IMR-90 (cell line): ENCODE data around the gene PI16. TPM values are rescaled to one million over a fixed set of nuclear protein-coding genes. Genes with fewer than 3 reads are reported as not detected.

Source experiments
- ATAC-seq: fragments of 200-7000 bp; cut with Tn5 transposase; 2 replicates; pipeline ENCODE4 v1.9.1; 2020; ENCODE audit warnings: low read depth, mild to moderate bottlenecking, moderate library complexity
- BruUV-seq: library from RNA; stranded (reverse); fragments of 400-500 nt; replicated peaks from 2 replicates; lab custom pipeline; 2021; lab: Mats Ljungman, UMichigan
- CTCF ChIA-PET: fragments of 300-600 bp; formaldehyde crosslinking; extraction: SDS; loops from one replicate; lab custom pipeline; 2021; ENCODE audit warnings: antibody characterized with exemption; lab: Yijun Ruan, JAX
- POLR2A ChIA-PET: fragments of 300-600 bp; sonication (Branson Sonifier 250); formaldehyde crosslinking; loops from one replicate; lab custom pipeline; 2022; ENCODE audit warnings: antibody characterized with exemption; ENCODE audit not compliant: unreplicated experiment; lab: Charles Lee
- DNase-seq: peaks from one replicate; pipeline ENCODE4 v3.0.0; 2013
- H2AFZ ChIP-seq: replicated peaks from 2 replicates; pipeline ENCODE3; 2013; ENCODE audit warnings: low read length, mild to moderate bottlenecking; ENCODE audit not compliant: poor library complexity
- H2AK5ac ChIP-seq: 2 replicates; pipeline ENCODE4 v1.6.1; 2013; ENCODE audit warnings: low read depth, low read length, inconsistent platforms
- H2AK9ac ChIP-seq: replicated peaks from 2 replicates; pipeline ENCODE3; 2013; ENCODE audit warnings: mild to moderate bottlenecking, low read depth, low read length, moderate library complexity; ENCODE audit not compliant: poor library complexity
- H2BK120ac ChIP-seq: 2 replicates; pipeline ENCODE4 v1.6.1; 2013; ENCODE audit warnings: low read depth, low read length, inconsistent platforms
- H2BK15ac ChIP-seq: 3 replicates; pipeline ENCODE4 v1.6.1; 2013; ENCODE audit warnings: low read depth, low read length, inconsistent platforms
- H2BK20ac ChIP-seq: 2 replicates; pipeline ENCODE4 v1.6.1; 2013; ENCODE audit warnings: low read depth, mild to moderate bottlenecking, inconsistent platforms, low read length, moderate library complexity
- H2BK5ac ChIP-seq: 2 replicates; pipeline ENCODE4 v1.6.1; 2013; ENCODE audit warnings: mild to moderate bottlenecking, low read depth, low read length, inconsistent platforms; ENCODE audit not compliant: poor library complexity, severe bottlenecking
- H3K14ac ChIP-seq: replicated peaks from 2 replicates; pipeline ENCODE4 v1.6.1; 2013; ENCODE audit warnings: low read depth, low read length, inconsistent platforms
- H3K18ac ChIP-seq: 2 replicates; pipeline ENCODE4 v1.6.1; 2013; ENCODE audit warnings: low read depth, low read length, control low read depth
- H3K23ac ChIP-seq: 2 replicates; pipeline ENCODE4 v1.6.1; 2013; ENCODE audit warnings: low read depth, low read length, inconsistent platforms
- H3K27ac ChIP-seq: 2 replicates; pipeline ENCODE4 v1.5.1; 2013; ENCODE audit warnings: mild to moderate bottlenecking, control low read depth, low read length; ENCODE audit not compliant: insufficient read depth
- H3K27me3 ChIP-seq: 2 replicates; pipeline ENCODE4 v1.6.1; 2013; ENCODE audit warnings: low read length; ENCODE audit not compliant: control insufficient read depth, insufficient read depth
- H3K36me3 ChIP-seq: 2 replicates; pipeline ENCODE4 v1.6.1; 2013; ENCODE audit warnings: low read length, mixed read lengths; ENCODE audit not compliant: control insufficient read depth, insufficient read depth
- H3K4ac ChIP-seq: 2 replicates; pipeline ENCODE4 v1.6.1; 2013; ENCODE audit warnings: low read depth, low read length, inconsistent platforms
- H3K4me1 ChIP-seq: 2 replicates; pipeline ENCODE4 v1.6.1; 2013; ENCODE audit warnings: low read length, mixed read lengths; ENCODE audit not compliant: control insufficient read depth, insufficient read depth
- H3K4me2 ChIP-seq: 2 replicates; pipeline ENCODE4 v1.6.1; 2013; ENCODE audit warnings: low read depth, mild to moderate bottlenecking, control low read depth, low read length, moderate library complexity
- H3K4me3 ChIP-seq: 2 replicates; pipeline ENCODE4 v1.5.1; 2013; ENCODE audit warnings: low read depth, mild to moderate bottlenecking, control low read depth, low read length, moderate library complexity; ENCODE audit not compliant: insufficient read depth
- H3K56ac ChIP-seq: 2 replicates; pipeline ENCODE4 v1.6.1; 2013; ENCODE audit warnings: low read length, inconsistent platforms; ENCODE audit not compliant: insufficient read depth; ENCODE audit errors: extremely low read depth
- H3K79me1 ChIP-seq, 2 experiments: 2 replicates each; pipeline ENCODE4 v1.6.1; 2013; ENCODE audit warnings: low read length in 2 of 2, inconsistent platforms in 1 of 2, low read depth in 1 of 2
- H3K9ac ChIP-seq: 2 replicates; pipeline ENCODE4 v1.6.1; 2013; ENCODE audit warnings: low read depth, low read length, control low read depth
- H3K9me1 ChIP-seq: 2 replicates; pipeline ENCODE4 v1.6.1; 2013; ENCODE audit warnings: low read length, inconsistent platforms; ENCODE audit not compliant: insufficient read depth
- H3K9me3 ChIP-seq: 2 replicates; pipeline ENCODE4 v1.6.1; 2013; ENCODE audit warnings: low read length; ENCODE audit not compliant: control insufficient read depth, insufficient read depth
- H4K20me1 ChIP-seq: 2 replicates; pipeline ENCODE4 v1.6.1; 2013; ENCODE audit warnings: low read length, inconsistent platforms; ENCODE audit not compliant: insufficient read depth
- H4K5ac ChIP-seq: 2 replicates; pipeline ENCODE4 v1.6.1; 2013; ENCODE audit warnings: mild to moderate bottlenecking, low read depth, low read length, control low read depth
- H4K8ac ChIP-seq, 2 experiments: 2 replicates each; pipeline ENCODE4 v1.6.1; 2013; ENCODE audit warnings: low read depth in 2 of 2, low read length in 2 of 2, control low read depth in 1 of 2, inconsistent platforms in 1 of 2
- H4K91ac ChIP-seq: 2 replicates; pipeline ENCODE4 v1.6.1; 2013; ENCODE audit warnings: low read depth, low read length, inconsistent platforms; ENCODE audit not compliant: insufficient read depth
- CEBPB ChIP-seq: IDR thresholded peaks from 2 replicates; pipeline ENCODE4 v1.6.1; 2012; ENCODE audit warnings: low read depth, low read length, improper control_type of control experiment
- CHD1 ChIP-seq: IDR thresholded peaks from 2 replicates; pipeline ENCODE4 v1.6.1; 2012; ENCODE audit warnings: low read depth, low read length, improper control_type of control experiment
- MXI1 ChIP-seq: IDR thresholded peaks from 2 replicates; pipeline ENCODE4 v1.6.1; 2012; ENCODE audit warnings: low read depth, mild to moderate bottlenecking, low read length, moderate library complexity, borderline replicate concordance
- NFE2L2 ChIP-seq: fragments of 150-350 bp; IDR thresholded peaks from 2 replicates; pipeline ENCODE4 v1.6.1; 2016; ENCODE audit warnings: low read depth, mild to moderate bottlenecking, low read length
- WGBS, 2 experiments: methylation state at CpG; one replicate each; pipeline versions ENCODE4 v1.1.5 to v1.1.7; 2013; ENCODE audit warnings: missing lambda C conversion rate in 2 of 2; ENCODE audit not compliant: insufficient read length in 1 of 2; ENCODE audit errors: extremely low coverage in 2 of 2; 5-methylcytosine and 5-hydroxymethylcytosine counted together
- dilution Hi-C: fragments of 300-500 bp; cut with HindIII; formaldehyde crosslinking; loops from one replicate; pipeline ENCODE4 v1.14.3; 2018; ENCODE audit warnings: low sequenced_read_pairs; ENCODE audit not compliant: unreplicated experiment
- in situ Hi-C: fragments of 300-500 bp; cut with MboI; formaldehyde crosslinking; loops from 3 replicates; pipeline ENCODE4 v1.14.3; 2019; ENCODE audit warnings: low sequenced_read_pairs, inconsistent platforms, mixed read lengths
- intact Hi-C: fragments of 100-400 bp; cut with micrococcal nuclease; formaldehyde crosslinking; loops from 2 replicates; pipeline ENCODE4 v1.10.0; 2022
- polyA plus RNA-seq, 3 experiments: library from polyadenylated mRNA; depleted of rRNA; stranded (reverse); fragments of >200 nt; gene quantifications; 2 replicates each; pipeline ENCODE4 v1.2.3, GENCODE V29; 2012; ENCODE audit warnings: low replicate concordance in 1 of 3
- total RNA-seq: library from RNA; depleted of rRNA; stranded (reverse); fragments of >200 nt; gene quantifications from 2 replicates; pipeline ENCODE4 v1.2.3, GENCODE V29; 2012

The PI16 gene
- total and polyA plus RNA-seq, 2 of the 4 experiments (the other 2 are of a cell fraction), result 0.21 TPM; not detected in 1

- Histone ChIP-seq H3K4me2 (no peak overlapping the region; the same call in 1 of the 2 replicates), H3K18ac (peak overlapping the region; percentile 78), H4K91ac (peak overlapping the region; percentile 86), H3K4ac (peak overlapping the region; percentile 91), H4K8ac (peak overlapping the region; percentile 23 to 34; a peak in 1 of 4 replicates), H2AK5ac (peak overlapping the region; percentile 76), H3K9me1 (peaks cover 24% of the 10 kb centered on the region), H3K36me3 (peaks cover 27% of the 10 kb centered on the region), H2BK20ac (peak overlapping the region; percentile 52), H4K5ac (peak overlapping the region; percentile 65), H4K20me1 (peaks cover 10% of the 10 kb centered on the region), H2AFZ (no peak overlapping the region), H3K4me1 (peaks cover 35% of the 10 kb centered on the region), H2BK15ac (0 out of 3 replicates have a peak overlapping the region, but pooled peaks have one; percentile 45), H3K14ac (peak overlapping the region; percentile 35), H2BK5ac (peak overlapping the region; percentile 72), H3K23ac (peak overlapping the region; percentile 33), H3K79me1 (peaks cover 0 to 18% of the 10 kb centered on the region in 2 experiments; a peak in 2 of 4 replicates), H2BK120ac (peak overlapping the region; percentile 83), H3K9me3 (no peaks in the 10 kb centered on the region), H3K56ac (peak overlapping the region; percentile 47; the same call in 1 of the 2 replicates), H3K27me3 (no peaks in the 10 kb centered on the region), H3K27ac (peak overlapping the region; percentile 92), H2AK9ac (peak overlapping the region; percentile 43), H3K9ac (peak overlapping the region; percentile 21; the same call in 1 of the 2 replicates), H3K4me3 (no peak overlapping the region)
- ChIA-PET CTCF (interaction anchor here (0.5 kb wide), 1 partner anchor 129 kb away, joined by 9 read pairs; no protein-coding TSS in a partner anchor), POLR2A (no interaction called here)
- ATAC-seq (peak; percentile 77), DNase-seq (peak; percentile 80)
- intact Hi-C loops (no loop called here), dilution Hi-C loops (no loop called here), in situ Hi-C loops (no loop called here)
- TF ChIP-seq CHD1 (no peak), NFE2L2 (no peak), CEBPB (peak; percentile 52; the same call in 1 of the 2 replicates), MXI1 (no peak)
- no TSS peak for BruUV-seq
- 83% methylated on average over 1 of the region's 10 CpGs; no CpG with 5 or more reads in 1 of the 2 experiments for WGBS, 2 experiments
Measured at GRCh38 chr6:36917541-36918193, 36.9 kb upstream of the PI16 start.
